Measurements from ENCODE around the gene PLEKHB2. TPM values are rescaled to one million over a fixed set of nuclear protein-coding genes. Genes with fewer than 3 reads are reported as not detected.
"Not testable (repeated sequence)": the region's sequence is repeated elsewhere in the genome, so short reads cannot be mapped to it uniquely, and the experiment has no call there.

Gene PLEKHB2
- total RNA-seq, 1 donor = 79.3 TPM

- H3K79me2 ChIP-seq (ENCODE audit: insufficient read depth, low read length) = no peaks in the 10 kb centered on the region
- no peaks in the 10 kb centered on the region for H3K4me1 ChIP-seq (ENCODE audit: insufficient read depth, low read length)
- no peaks in the 10 kb centered on the region for H3K9me3 ChIP-seq (ENCODE audit: low read depth, low read length)
- no peaks in the 10 kb centered on the region for H3K36me3 ChIP-seq (ENCODE audit: insufficient read depth, low read length)
- TF ChIP-seq CTCF (IDR thresholded peaks at IDR 0.05; ENCODE audit: extremely low read depth, low read depth, low read length) = no peak
- no peaks in the 10 kb centered on the region for H3K27me3 ChIP-seq (ENCODE audit: insufficient read depth, low read length)
- no peak overlapping the region for H3K4me3 ChIP-seq (ENCODE audit: insufficient read depth, low read length)
- H2AFZ ChIP-seq (ENCODE audit: low read length) = no peak overlapping the region
- DNase-seq (ENCODE audit: insufficient read length, low spot score, missing footprints) = peak; percentile 29
- H4K20me1 ChIP-seq (ENCODE audit: insufficient read depth, low read length) = no peaks in the 10 kb centered on the region
- H3K4me2 ChIP-seq (ENCODE audit: insufficient read depth, low read length) = no peak overlapping the region
- H3K27ac ChIP-seq (ENCODE audit: low read depth, low read length) = no peak overlapping the region
These were observed 49.5 kb downstream of the PLEKHB2 start for GRCh38 chr2:131154647-131155046.

GRCh38 chr2:131155208-131155855 is 50.2 kb downstream of the PLEKHB2 start:
- H3K4me2 ChIP-seq (ENCODE audit: insufficient read depth, low read length) = no peak overlapping the region
- H3K36me3 ChIP-seq (ENCODE audit: insufficient read depth, low read length) = no peaks in the 10 kb centered on the region
- no peaks in the 10 kb centered on the region for H3K27me3 ChIP-seq (ENCODE audit: insufficient read depth, low read length)
- H4K20me1 ChIP-seq (ENCODE audit: insufficient read depth, low read length) = no peaks in the 10 kb centered on the region
- DNase-seq (ENCODE audit: insufficient read length, low spot score, missing footprints) = peak; percentile 56
- TF ChIP-seq CTCF (IDR thresholded peaks at IDR 0.05; ENCODE audit: extremely low read depth, low read depth, low read length) = no peak
- H3K4me3 ChIP-seq (ENCODE audit: insufficient read depth, low read length) = no peak overlapping the region
- no peaks in the 10 kb centered on the region for H3K79me2 ChIP-seq (ENCODE audit: insufficient read depth, low read length)
- H3K27ac ChIP-seq (ENCODE audit: low read depth, low read length) = no peak overlapping the region
- no peaks in the 10 kb centered on the region for H3K9me3 ChIP-seq (ENCODE audit: low read depth, low read length)
- H2AFZ ChIP-seq (ENCODE audit: low read length) = no peak overlapping the region
- H3K4me1 ChIP-seq (ENCODE audit: insufficient read depth, low read length) = no peaks in the 10 kb centered on the region

GRCh38 chr2:131156452-131157149 is 51.5 kb downstream of the PLEKHB2 start:
- no peaks in the 10 kb centered on the region for H3K36me3 ChIP-seq (ENCODE audit: insufficient read depth, low read length)
- no peaks in the 10 kb centered on the region for H3K9me3 ChIP-seq (ENCODE audit: low read depth, low read length)
- H3K4me3 ChIP-seq (ENCODE audit: insufficient read depth, low read length) = no peak overlapping the region
- TF ChIP-seq CTCF (IDR thresholded peaks at IDR 0.05; ENCODE audit: extremely low read depth, low read depth, low read length) = peak; percentile 38
- no peaks in the 10 kb centered on the region for H3K79me2 ChIP-seq (ENCODE audit: insufficient read depth, low read length)
- H3K4me1 ChIP-seq (ENCODE audit: insufficient read depth, low read length) = no peaks in the 10 kb centered on the region
- H3K4me2 ChIP-seq (ENCODE audit: insufficient read depth, low read length) = peak overlapping the region; percentile 32
- no peaks in the 10 kb centered on the region for H4K20me1 ChIP-seq (ENCODE audit: insufficient read depth, low read length)
- H3K27me3 ChIP-seq (ENCODE audit: insufficient read depth, low read length) = no peaks in the 10 kb centered on the region
- peak overlapping the region; percentile 15 for H2AFZ ChIP-seq (ENCODE audit: low read length)
- peak; percentile 65 for DNase-seq (ENCODE audit: insufficient read length, low spot score, missing footprints)
- H3K27ac ChIP-seq (ENCODE audit: low read depth, low read length) = no peak overlapping the region

GRCh38 chr2:131165562-131165961 is 60.4 kb downstream of the PLEKHB2 start:
- H3K27ac ChIP-seq (ENCODE audit: low read depth, low read length); H3K9me3 ChIP-seq (ENCODE audit: low read depth, low read length): not testable (repeated sequence)

More at GRCh38 chr2:131165562-131165961, 60.4 kb downstream of the PLEKHB2 start:
- H3K4me1 ChIP-seq (ENCODE audit: insufficient read depth, low read length); H3K27me3 ChIP-seq (ENCODE audit: insufficient read depth, low read length); H3K79me2 ChIP-seq (ENCODE audit: insufficient read depth, low read length); DNase-seq (ENCODE audit: insufficient read length, low spot score, missing footprints); H4K20me1 ChIP-seq (ENCODE audit: insufficient read depth, low read length); H2AFZ ChIP-seq (ENCODE audit: low read length); H3K4me3 ChIP-seq (ENCODE audit: insufficient read depth, low read length); H3K4me2 ChIP-seq (ENCODE audit: insufficient read depth, low read length); H3K36me3 ChIP-seq (ENCODE audit: insufficient read depth, low read length): not testable (repeated sequence)

Measured in osteoblast (primary cell).